Measurements from ENCODE around the gene EFNA1.

DNA sequence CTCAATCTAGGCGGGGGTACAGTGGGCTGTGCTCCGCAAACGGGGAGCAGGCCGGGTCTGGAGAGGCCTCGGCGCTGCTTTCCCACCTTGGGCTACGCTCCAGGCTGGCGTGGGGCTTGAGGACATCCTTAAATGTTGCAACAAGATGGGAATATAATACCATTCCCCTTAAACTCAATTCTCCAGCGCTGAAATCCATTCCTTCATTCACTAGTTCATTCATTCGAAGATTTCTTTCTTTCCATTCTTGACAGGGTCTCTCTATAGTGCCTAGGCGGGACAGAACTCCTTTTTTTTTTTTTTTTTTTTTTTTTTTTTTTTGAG, 12.9 kb downstream of the EFNA1 start:
- TF ChIP-seq, protein P1, sequence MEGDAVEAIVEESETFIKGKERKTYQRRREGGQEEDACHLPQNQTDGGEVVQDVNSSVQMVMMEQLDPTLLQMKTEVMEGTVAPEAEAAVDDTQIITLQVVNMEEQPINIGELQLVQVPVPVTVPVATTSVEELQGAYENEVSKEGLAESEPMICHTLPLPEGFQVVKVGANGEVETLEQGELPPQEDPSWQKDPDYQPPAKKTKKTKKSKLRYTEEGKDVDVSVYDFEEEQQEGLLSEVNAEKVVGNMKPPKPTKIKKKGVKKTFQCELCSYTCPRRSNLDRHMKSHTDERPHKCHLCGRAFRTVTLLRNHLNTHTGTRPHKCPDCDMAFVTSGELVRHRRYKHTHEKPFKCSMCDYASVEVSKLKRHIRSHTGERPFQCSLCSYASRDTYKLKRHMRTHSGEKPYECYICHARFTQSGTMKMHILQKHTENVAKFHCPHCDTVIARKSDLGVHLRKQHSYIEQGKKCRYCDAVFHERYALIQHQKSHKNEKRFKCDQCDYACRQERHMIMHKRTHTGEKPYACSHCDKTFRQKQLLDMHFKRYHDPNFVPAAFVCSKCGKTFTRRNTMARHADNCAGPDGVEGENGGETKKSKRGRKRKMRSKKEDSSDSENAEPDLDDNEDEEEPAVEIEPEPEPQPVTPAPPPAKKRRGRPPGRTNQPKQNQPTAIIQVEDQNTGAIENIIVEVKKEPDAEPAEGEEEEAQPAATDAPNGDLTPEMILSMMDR (IDR thresholded peaks at IDR 0.05; ENCODE audit: poor library complexity, severe bottlenecking) = no peak
- TF ChIP-seq EP300 (conservative IDR thresholded peaks at IDR 0.05; ENCODE audit: poor library complexity, severe bottlenecking) = no peak

Measured in neural cell (in vitro differentiated cells).